HuH-7.5 (cell line): Measurements from ENCODE around the gene RRP15.
"Not testable (repeated sequence)": the region's sequence is repeated elsewhere in the genome, so short reads cannot be mapped to it uniquely, and the experiment has no call there.

Source experiments
- DNase-seq: peaks from one replicate; pipeline ENCODE4 v3.0.0; 2011; ENCODE audit warnings: low spot score

Gene RRP15

DNA sequence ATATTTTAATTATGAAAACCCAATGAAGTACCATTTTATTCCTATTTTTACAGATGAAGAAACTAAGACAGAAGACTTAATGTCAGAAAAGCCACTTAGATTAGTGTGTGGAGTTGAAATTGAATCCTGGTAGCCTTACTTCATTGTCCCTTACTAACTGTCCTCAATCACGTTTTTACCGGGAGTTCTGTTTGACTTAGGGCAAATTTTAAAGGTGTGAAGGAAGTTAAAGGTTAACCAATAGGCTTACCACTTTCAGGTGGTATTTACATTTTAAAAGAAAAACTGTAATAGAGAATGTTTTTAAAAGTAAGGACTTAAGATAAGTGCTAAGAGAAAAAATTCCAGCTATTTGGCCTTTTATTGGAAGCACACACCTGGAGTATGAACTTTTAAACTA lies 12.4 kb downstream of the RRP15 start:
- no peak for DNase-seq

DNA sequence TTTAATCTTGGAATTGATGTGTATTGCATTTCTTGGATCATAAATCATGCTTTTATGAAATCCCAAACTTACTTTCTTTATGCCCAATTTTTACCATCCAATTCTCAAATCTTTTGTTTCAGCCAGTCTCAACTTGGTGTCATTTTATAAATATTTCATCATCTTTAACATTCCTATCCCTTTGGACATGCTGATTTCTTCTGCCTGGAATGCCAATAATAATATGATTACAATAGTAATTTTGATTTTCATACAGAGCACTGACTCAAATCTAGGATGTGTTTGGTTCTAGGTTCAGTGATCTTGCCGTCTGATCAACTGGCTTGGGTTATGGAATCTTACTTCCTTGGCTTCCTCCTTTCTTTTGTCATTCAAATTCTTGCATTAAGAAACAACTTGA lies 12.8 kb downstream of the RRP15 start:
- no peak for DNase-seq

DNA sequence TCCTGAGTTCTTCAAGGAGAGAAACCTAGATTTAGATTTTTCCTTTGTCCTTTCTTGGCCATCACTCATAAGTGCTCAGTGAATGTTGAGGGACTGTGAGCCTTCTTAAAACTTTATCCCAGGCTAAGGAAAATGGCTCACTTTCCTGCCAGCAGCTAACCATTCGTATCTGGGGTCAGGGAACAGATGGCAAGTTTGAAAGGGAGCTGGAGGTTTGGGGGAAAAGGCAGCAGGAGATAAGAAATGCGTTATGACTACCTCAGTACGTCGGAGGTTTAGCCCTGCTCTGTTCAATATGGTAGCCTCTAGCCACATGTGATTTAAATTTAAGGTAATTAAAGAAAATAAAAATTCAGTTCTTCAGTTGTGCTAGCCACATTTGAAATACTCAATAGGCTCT lies 13.3 kb downstream of the RRP15 start:
- no peak for DNase-seq

DNA sequence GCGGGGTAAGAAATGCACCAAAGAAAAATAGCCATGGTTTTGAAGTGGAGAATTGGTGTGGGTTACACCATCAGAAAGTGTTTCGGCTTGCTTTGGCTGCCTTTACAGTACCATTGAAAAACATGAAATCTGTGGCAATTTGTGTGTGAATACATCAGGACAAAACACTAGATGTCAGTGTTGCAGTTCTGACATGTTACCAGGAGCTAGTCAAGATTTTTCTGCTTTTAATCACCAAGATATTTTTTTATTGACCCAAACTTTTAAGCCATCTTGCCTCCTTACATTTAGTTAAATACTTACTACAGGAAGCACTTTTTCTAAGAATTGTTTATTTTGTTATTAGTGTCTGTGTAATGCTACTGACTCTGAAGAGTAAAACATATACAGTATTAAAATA lies 14.3 kb downstream of the RRP15 start:
- no peak for DNase-seq

DNA sequence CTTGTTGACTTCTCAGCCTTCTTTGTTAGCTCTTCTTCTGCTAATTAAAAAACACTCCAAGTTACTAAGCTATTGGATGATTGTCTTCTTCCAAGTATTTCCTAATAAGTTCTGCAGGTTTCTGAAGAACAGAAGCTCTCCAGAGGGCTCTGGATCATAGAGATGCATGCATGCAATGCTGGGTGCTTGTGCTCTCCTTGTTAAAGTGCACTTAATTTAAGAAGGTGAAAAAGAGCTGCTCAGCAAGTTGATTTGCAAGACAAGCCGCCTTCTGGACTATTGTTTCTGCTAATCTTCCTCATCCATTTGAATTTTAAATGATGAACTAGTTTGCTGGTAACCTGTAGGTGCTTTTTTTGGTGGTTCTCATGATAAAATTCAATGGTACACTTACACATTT lies 16.1 kb downstream of the RRP15 start:
- DNase-seq = no peak

DNA sequence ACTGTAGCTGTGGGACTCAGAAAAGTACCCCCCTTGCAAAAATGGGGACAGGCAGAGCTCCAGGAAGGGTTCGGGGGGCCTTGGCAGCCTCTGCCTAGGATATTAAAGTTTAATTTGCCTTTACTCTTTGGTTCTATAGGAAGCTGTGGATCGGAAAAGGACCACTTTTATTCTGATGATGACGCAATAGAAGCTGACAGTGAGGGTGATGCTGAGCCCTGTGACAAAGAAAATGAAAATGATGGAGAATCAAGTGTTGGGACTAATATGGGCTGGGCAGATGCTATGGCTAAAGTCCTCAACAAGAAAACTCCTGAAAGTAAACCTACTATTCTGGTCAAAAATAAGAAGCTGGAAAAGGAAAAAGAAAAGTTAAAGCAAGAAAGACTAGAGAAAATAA lies 17.1 kb downstream of the RRP15 start:
- no peak for DNase-seq

DNA sequence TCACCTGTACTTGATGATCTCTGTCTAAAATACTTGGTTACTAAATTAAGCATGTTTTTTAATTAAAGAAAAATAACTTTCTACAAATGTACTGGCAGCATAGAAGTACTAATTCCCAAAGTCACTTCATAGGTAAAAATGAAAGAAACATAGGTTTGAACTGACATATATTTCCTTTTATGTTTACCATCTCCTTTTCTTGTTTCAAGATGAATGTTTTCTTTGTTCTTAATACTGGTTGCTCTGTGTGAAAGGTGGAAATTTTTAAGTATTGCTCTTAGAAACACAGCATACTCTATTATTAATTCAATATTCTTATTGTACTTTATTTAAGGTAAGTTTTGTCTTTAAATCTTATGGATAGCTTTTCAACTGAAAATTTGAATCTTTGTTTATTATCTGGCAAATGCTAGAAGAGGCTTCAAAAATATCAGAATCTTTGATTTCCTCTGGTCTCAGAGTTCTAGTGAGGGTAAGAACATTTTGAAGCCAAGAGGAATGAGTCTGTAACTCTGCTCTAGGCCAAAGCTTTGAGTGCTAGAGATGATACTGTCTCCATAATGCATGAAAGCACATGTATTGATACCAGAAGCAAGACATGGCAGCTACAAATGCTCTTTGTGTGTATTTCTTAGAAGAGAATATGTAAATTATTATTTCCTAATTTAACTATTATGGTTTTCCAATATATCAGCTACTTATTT lies 18.2 kb downstream of the RRP15 start:
- no peak for DNase-seq

DNA sequence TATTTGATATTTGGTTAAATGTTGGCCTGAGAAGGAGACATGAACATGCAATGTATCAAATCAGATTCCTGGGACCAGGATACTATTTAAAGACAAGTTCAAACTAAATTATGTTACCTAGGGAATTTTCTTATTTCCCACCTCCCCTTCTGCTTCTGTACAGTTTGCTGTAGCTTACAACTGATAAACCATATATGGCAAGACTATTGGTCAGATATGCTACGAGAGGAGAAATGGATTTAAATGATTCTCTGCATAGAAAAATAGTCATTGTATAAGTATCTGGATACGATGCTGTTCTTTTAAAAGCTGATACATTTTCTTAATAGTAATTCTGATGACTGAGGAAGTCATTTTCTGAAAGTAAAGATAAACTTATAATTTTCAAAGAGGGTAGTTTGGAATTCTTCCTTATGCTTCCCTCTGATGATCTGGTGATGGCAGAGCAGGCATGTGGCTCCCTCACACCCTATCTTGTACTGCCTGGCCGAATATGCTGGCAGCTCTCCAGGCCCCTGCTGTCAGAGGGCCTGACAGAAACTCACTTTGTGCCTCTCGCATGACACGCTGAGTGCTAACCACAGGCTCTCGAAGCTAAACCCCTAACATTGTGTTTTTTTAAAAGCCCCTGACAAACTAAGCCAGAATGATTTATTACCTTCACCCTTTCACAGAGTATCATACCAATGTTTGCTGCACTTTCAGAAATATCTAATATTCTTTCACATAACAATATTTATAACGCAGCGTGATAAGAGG lies 19.4 kb downstream of the RRP15 start:
- no peak for DNase-seq

DNA sequence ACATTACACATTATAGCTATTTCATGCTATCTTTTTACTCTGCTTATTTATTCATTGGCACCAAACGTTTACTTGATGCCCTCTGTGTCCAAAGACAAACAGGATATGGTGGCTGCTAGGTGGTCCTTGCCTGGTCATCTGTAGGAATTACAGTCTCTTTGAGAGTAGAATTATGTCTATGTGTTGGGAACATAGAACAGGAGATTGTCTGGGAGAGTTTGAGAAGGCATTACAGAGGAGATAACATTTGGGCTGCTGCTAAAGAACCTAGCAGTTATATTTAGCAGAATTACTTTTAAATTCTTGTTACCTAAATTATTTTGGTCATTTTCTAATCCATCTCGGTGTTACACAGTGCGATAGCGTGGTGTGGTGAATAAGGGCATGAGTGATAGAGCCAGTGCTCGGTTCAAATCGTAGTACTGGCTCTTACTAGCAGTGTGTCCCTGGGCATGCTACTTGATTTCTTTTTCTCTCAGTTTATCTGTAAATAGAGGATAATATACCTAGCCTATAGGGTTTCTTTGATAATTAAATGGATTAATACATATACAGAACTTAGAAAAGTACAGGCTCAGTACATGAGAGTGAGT lies 20.5 kb downstream of the RRP15 start:
- no peak for DNase-seq

DNA sequence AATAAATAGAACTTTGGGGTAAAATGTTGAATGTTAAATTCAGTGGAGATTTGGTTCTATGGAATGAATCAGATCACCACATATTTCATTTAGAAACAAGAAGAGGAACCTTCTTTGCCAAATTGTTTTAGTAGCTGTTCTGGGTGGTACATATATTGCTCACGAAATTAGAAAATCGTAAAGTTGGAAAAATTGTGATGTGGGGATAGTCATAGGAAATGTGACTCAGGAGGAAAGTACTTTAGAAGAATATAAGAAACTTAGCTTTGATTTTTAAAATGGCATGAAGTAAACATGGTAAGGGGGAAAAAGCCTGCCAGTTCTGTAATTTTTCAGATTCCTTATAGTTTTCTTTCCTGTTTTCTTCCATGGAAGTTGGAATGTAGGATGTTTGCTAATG lies 27.4 kb downstream of the RRP15 start:
- DNase-seq = no peak

DNA sequence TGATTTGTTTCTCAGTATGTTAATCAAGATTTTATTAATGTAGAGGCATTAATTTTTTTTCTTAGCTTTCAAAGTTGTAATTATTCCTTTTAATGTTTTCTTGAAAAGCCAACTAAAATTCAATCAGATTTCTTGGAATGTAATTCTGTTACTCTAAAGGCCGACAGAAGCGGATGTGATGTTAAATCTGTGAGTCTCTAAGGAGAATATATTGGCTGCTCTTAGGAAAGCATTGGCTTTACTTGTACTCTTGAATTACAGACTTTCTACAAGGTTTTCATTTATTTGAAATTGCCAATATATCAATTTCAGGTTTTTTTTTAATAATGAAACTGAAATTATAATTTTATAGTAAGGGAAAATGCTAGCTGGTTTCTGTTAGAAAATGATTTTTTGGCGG lies 29.2 kb downstream of the RRP15 start:
- no peak for DNase-seq

DNA sequence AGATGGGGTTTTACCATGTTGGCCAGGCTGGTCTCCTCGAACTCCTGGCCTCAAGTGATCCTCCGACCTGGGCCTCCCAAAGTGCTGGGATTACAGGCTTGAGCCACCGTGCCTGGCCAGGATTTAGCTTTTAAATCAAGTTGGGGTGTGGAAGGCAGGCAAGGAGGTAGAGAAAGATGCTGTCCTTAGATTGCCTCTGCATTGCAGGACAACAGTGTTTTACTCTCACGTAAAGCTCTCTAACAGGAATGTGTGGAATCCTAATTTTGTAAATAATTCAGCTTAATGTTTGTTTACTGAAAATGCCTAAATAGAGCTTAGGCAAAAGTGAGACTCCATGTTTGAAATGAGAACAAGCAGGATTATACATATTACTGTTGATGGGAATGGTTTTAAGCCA lies 30.5 kb downstream of the RRP15 start:
- no peak for DNase-seq

DNA sequence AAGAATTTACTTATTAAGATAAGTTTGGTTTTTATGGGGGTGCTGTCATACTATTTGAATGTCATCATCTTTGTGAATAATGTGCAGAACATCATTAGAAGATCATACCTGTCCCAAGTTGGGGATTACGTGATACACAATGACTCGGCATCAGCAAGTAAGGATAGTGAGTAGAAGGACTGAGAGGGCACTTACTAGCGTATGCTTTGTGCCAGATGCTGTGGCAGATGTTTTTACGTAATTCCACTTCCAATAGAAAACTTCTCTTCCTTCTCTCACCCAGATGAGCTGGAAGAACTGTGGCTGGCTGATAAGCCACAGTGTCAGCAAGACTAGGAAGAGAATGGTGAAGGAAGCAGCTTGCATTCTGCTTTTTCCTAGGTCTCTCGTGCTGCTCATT lies 32.0 kb downstream of the RRP15 start:
- no peak for DNase-seq

DNA sequence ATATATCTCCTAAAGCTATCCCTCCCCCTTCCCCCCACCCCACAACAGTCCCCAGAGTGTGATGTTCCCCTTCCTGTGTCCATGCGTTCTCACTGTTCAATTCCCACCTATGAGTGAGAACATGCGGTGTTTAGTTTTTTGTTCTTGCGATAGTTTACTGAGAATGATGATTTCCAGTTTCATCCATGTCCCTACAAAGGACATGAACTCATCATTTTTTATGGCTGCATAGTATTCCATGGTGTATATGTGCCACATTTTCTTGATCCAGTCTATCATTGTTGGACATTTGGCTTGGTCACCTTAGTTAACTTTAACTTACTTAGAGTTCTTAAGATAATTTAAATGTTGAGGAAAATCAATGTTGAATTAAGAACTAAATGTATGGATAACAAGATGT lies 35.1 kb downstream of the RRP15 start:
- DNase-seq = not testable (repeated sequence)

DNA sequence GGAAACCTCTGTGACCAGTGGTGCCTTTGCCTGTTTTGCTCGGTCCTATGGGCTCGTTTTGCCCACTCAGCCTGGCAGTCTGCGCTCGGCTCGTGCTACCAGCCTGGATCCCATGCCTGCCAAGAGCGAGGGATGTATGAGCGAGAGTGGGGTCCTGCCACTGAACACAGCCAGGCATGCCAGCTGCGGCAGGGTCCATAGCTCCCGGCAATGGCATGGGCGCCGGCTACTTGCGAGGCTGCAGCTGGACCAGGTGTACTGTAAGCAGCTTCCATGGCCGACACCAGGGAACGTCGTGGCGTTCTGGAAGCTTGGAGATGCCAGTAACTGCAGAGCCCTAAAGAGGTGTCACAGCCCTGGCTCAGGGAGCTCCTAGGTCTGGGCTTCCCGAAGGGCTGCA lies 37.7 kb downstream of the RRP15 start:
- DNase-seq = no peak

DNA sequence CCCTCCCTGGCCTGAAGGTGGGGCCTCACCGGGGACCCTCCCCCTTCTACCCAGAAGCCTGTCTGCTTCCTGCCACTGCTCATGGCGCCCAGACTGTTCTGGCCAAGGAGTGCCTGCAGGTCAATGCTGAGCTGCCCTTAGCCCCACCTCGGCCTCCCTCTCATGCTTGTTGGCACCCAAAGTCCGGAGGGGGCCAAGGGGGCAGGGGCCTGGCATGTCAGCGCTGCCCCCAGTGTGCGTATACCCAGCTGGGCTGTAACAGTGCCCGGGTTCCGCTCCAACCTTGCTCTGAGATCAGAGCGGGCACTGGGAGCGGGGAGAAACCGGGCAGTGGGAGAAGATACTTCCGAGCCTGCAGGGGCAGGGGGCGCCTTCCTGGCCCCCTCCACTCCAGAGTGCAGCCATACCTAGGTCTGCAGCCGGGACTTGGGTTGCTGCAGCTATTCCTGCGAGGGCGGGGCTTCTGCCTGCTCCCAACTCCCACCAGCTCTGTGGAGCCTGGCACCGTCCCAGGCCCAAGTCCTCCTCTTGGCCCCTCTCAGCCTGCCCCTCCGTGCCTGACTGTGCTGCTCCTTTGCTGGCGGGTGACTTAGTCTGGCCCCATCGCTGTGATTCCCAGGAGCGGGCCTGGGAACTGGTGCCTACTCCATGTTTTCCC lies 38.6 kb downstream of the RRP15 start:
- no peak for DNase-seq

DNA sequence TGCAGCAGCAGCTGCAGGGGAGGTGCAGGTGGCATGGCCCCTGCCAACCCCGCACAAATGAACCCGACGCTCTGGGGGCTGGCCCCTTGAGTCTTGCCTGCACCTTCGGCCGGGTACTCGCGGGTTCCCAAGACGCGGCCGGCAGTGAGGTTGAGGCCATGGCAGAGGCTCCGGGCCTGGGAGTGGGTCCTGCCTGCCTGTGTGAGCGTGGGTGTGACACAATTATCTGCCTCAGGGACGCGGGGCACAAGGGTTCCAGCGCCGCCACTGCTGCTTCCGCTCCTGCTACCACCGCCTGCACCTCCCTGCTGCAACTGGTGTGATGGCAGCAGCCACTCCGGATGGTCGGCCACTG lies 39.1 kb downstream of the RRP15 start:
- DNase-seq = no peak

DNA sequence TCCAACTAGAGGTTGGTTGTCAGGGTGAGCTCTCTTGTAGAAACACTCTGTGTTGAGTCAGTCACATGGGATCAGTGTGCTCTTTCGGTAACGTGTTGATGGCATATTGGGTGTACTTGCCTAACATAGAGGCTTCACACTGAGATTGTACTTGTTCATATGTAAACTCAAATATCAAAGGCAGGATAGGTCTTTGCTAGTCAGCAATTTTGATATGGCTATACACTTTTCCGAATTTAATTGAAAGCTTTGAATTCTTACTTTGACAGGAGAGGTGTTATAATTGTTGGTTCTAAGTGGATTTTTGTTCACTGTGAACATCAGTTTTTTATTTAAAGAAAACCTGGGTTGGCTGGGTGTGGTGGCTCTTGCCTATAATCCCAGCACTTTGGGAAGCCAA lies 43.7 kb downstream of the RRP15 start:
- DNase-seq = no peak

DNA sequence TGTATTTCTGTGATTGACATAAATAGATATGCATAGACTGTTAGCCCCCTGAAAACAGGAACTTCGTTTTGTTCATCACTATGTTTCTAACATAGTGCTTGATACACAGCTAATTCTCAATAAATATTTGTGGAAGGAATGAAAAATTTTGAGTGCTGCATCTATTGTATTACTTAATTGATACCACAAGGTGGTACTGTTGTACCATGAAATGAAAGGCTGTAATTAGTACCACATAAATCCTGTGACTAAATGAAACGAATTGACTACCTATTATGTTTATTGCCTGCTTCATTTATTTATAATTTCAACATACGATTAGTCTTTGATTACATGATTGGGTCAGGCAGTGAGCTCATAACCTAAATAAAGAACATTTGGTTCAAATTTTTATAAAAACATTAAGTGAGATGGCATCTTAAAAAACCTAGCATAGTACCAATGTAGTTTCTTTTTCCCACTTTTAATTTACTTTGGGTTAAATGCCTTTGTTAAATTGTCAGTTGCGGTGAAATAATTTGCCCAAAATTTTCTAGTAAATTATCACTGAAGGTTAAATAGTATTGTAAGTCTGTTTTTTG lies 45.0 kb downstream of the RRP15 start:
- DNase-seq = no peak

DNA sequence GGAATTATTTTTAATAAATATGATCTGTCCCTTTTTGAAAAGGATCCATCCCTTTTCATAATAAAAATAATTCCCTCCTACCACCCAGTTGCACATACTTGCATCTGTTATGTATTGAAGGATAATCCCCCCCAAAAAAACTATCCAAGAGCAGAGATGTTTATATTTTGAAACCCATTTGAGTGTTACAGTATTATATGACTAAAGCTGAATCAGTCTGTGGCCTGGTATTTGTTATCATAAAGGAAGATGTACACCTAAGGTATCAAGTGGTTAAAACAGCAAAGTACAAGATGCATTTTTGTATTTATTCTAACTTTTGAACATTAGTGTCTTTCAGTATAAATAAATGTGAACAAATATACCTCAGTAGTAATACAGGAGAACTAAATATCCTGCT lies 47.3 kb downstream of the RRP15 start:
- no peak for DNase-seq

DNA sequence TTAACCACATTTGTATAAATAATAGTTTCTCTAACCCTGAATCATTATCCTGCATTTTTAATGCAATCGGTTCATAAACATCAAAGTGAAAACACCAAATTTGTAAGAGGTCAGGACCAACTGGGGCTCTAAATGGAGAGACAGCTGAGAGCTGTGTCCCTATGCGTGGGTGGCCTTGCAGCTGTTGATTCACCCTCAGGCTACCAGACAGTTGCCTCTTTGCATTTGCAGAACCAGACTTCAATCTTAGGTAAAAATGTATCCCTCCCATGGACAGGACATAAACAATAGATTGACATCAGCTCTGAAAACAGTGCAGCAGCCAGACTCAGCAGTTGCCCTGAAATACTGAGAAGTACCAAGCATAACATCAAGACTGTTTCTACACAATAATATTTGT lies 51.2 kb downstream of the RRP15 start:
- DNase-seq = no peak

DNA sequence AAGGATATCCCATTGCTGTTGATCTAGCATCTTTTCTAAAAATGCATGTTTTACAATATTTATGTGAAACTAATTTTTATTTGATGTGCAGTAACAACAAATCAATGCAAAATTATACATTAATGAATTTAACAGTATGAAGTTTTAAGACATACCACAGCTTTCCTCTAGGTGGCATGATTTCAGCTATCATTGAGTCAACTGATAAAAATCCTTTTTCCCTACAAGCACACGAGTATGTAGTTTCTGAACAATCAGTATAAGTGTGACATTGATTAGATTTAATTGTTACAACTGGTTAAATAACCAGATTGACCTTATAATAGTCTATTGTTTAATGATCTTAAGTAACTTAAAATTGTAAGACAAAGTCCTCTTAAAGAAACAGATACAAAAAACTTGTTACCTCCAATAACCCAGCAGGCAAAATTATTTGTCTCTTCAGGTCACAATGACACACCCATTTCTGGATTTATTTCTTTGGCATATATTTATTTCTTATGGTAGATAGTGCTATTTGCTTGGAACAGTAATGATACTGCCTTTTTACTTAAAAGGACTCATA lies 54.3 kb downstream of the RRP15 start:
- DNase-seq = no peak
